SK-N-SH (cell line): Measurements from ENCODE around the gene ZNF624. TPM values are rescaled to one million over a fixed set of nuclear protein-coding genes. Genes with fewer than 3 reads are reported as not detected.

ENCODE experiments used
- CTCF ChIA-PET: fragments of 300-600, 350-600 bp; formaldehyde crosslinking; extraction: SDS; loops from one replicate; lab custom pipeline; 2021; lab: Yijun Ruan, JAX
- POLR2A ChIA-PET: fragments of 350-600 bp; sonication (Branson Sonifier 250); formaldehyde crosslinking; extraction: SDS; loops from one replicate; lab custom pipeline; 2020; ENCODE audit warnings: antibody characterized with exemption, inconsistent platforms; lab: Yijun Ruan, JAX
- DNase-seq: peaks from one replicate; pipeline ENCODE4 v3.0.0; 2012
- H2AFZ ChIP-seq: fragments of 200-600 bp; sonication (generic); 2 replicates; pipeline ENCODE4 v1.8.1; 2016; ENCODE audit warnings: antibody characterized with exemption, mild to moderate bottlenecking, low read depth
- H3F3A ChIP-seq: fragments of 200-600 bp; sonication (generic); replicated peaks from 2 replicates; pipeline ENCODE3; 2016; ENCODE audit warnings: antibody characterized with exemption, mild to moderate bottlenecking; ENCODE audit not compliant: insufficient read depth
- H3K27ac ChIP-seq, 2 experiments: fragments of 200-500 bp in 1 of 2; fragments of 200-600 bp in 1 of 2; sonication (Bioruptor generic) in 1 of 2; sonication (generic), shearing (Covaris generic) in 1 of 2; 2 replicates each; pipeline versions ENCODE4 v1.5.1 to v1.6.1; 2014 to 2016; ENCODE audit warnings: low read depth in 2 of 2, inconsistent platforms in 1 of 2, low read length in 1 of 2, mild to moderate bottlenecking in 1 of 2, mixed read lengths in 1 of 2
- H3K27me3 ChIP-seq: fragments of 200-600 bp; sonication (generic), shearing (Covaris generic); 2 replicates; pipeline ENCODE4 v1.6.1; 2016; ENCODE audit warnings: mixed run types; ENCODE audit not compliant: insufficient read depth
- H3K36me3 ChIP-seq, 2 experiments: fragments of 200-500 bp in 1 of 2; fragments of 200-600 bp in 1 of 2; sonication (Bioruptor generic) in 1 of 2; sonication (generic) in 1 of 2; replicated peaks in 1 of 2; 2 replicates each; pipeline versions ENCODE3 to v1.5.1; 2014 to 2016; ENCODE audit warnings: low read length in 1 of 2, mild to moderate bottlenecking in 1 of 2; ENCODE audit not compliant: insufficient read depth in 2 of 2, control insufficient read depth in 1 of 2
- H3K4me1 ChIP-seq, 2 experiments: fragments of 200-500 bp in 1 of 2; fragments of 200-600 bp in 1 of 2; sonication (Bioruptor generic) in 1 of 2; sonication (generic), shearing (Covaris generic) in 1 of 2; 2 replicates each; pipeline versions ENCODE4 v1.5.1 to v1.6.1; 2014 to 2016; ENCODE audit warnings: low read depth in 1 of 2, low read length in 1 of 2, mixed run types in 1 of 2; ENCODE audit not compliant: insufficient read depth in 2 of 2, control insufficient read depth in 1 of 2
- H3K4me2 ChIP-seq: fragments of 200-600 bp; sonication (generic), shearing (Covaris generic); 2 replicates; pipeline ENCODE4 v1.6.1; 2017; ENCODE audit warnings: mixed run types
- H3K4me3 ChIP-seq, 2 experiments: fragments of 200-500 bp in 1 of 2; fragments of 200-600 bp in 1 of 2; sonication (Bioruptor generic) in 1 of 2; sonication (generic), shearing (Covaris generic) in 1 of 2; 2 replicates each; pipeline versions ENCODE4 v1.5.1 to v1.8.1; 2014 to 2016; ENCODE audit warnings: low read depth in 2 of 2, inconsistent platforms in 1 of 2, low read length in 1 of 2, mild to moderate bottlenecking in 1 of 2, mixed read lengths in 1 of 2, moderate library complexity in 1 of 2
- H3K79me2 ChIP-seq: fragments of 200-600 bp; sonication (generic); 2 replicates; pipeline ENCODE4 v1.8.1; 2017; ENCODE audit warnings: mild to moderate bottlenecking; ENCODE audit not compliant: insufficient read depth
- H3K9ac ChIP-seq: fragments of 200-600 bp; sonication (generic); 2 replicates; pipeline ENCODE4 v1.6.1; 2017; ENCODE audit warnings: mixed run types
- H3K9me2 ChIP-seq: fragments of 200-600 bp; sonication (generic); 2 replicates; pipeline ENCODE4 v1.6.1; 2017; ENCODE audit warnings: mixed run types
- H3K9me3 ChIP-seq: fragments of 200-600 bp; sonication (generic); 2 replicates; pipeline ENCODE4 v1.6.1; 2017; ENCODE audit warnings: mixed run types, mild to moderate bottlenecking, moderate library complexity
- H4K20me1 ChIP-seq: fragments of 200-600 bp; sonication (generic); 2 replicates; pipeline ENCODE4 v1.6.1; 2017; ENCODE audit warnings: mild to moderate bottlenecking, mixed run types; ENCODE audit not compliant: insufficient read depth
- ELF1 ChIP-seq: IDR thresholded peaks from 2 replicates; pipeline ENCODE4 v1.4.0; 2012
- EP300 ChIP-seq, 2 experiments: IDR thresholded peaks; 2 replicates each; pipeline versions ENCODE4 v1.4.0 to v1.6.1; 2012; ENCODE audit warnings: borderline replicate concordance in 1 of 2, low read depth in 1 of 2, low read length in 1 of 2
- EZH2phosphoT487 ChIP-seq: fragments of 200-600 bp; sonication (generic); IDR thresholded peaks from 2 replicates; pipeline ENCODE4 v1.6.1; 2017; ENCODE audit warnings: low read depth, mixed run types, mild to moderate bottlenecking, antibody characterized with exemption, moderate library complexity, borderline replicate concordance
- FOXJ3 ChIP-seq: sonication (generic); formaldehyde crosslinking; IDR thresholded peaks from 2 replicates; pipeline ENCODE4 v1.5.1; 2020; ENCODE audit warnings: mild to moderate bottlenecking, missing genetic modification reagents
- GABPA ChIP-seq: IDR thresholded peaks from 2 replicates; pipeline ENCODE4 v1.4.0; 2012; ENCODE audit warnings: low read depth, mild to moderate bottlenecking
- GATA2 ChIP-seq: sonication (generic); formaldehyde crosslinking; IDR thresholded peaks from 2 replicates; pipeline ENCODE4 v1.5.0; 2020; ENCODE audit warnings: mild to moderate bottlenecking, missing genetic modification reagents
- IRF3 ChIP-seq: fragments of 150-350 bp; IDR thresholded peaks from 2 replicates; pipeline ENCODE4 v1.6.1; 2016; ENCODE audit warnings: mild to moderate bottlenecking, low read depth, low read length
- MAX ChIP-seq: IDR thresholded peaks from 2 replicates; pipeline ENCODE4 v1.4.0; 2012; ENCODE audit warnings: low read depth
- MEF2A ChIP-seq: IDR thresholded peaks from 2 replicates; pipeline ENCODE4 v1.4.0; 2012; ENCODE audit warnings: low read depth, borderline replicate concordance
- POLR2AphosphoS5 ChIP-seq: IDR thresholded peaks from 2 replicates; pipeline ENCODE4 v1.6.1; 2012; ENCODE audit warnings: low read depth, low read length
- RAD21 ChIP-seq: IDR thresholded peaks from 2 replicates; pipeline ENCODE4 v1.6.1; 2012; ENCODE audit warnings: mild to moderate bottlenecking, low read length
- RFX5 ChIP-seq: IDR thresholded peaks from 2 replicates; pipeline ENCODE4 v1.6.1; 2012; ENCODE audit warnings: mild to moderate bottlenecking, improper control_type of control experiment, low read length
- SIN3A ChIP-seq: IDR thresholded peaks from 2 replicates; pipeline ENCODE4 v1.6.1; 2012; ENCODE audit warnings: low read depth, mild to moderate bottlenecking, low read length, moderate library complexity, borderline replicate concordance
- TAF1 ChIP-seq: IDR thresholded peaks from 2 replicates; pipeline ENCODE4 v1.6.1; 2012; ENCODE audit warnings: low read depth, mild to moderate bottlenecking, low read length, moderate library complexity, borderline replicate concordance
- TCF12 ChIP-seq: IDR thresholded peaks from 2 replicates; pipeline ENCODE4 v1.4.0; 2012
- USF1 ChIP-seq: IDR thresholded peaks from 2 replicates; pipeline ENCODE4 v1.4.0; 2012; ENCODE audit warnings: low read depth, borderline replicate concordance
- YY1 ChIP-seq: IDR thresholded peaks from 2 replicates; pipeline ENCODE4 v1.4.0; 2012; ENCODE audit warnings: low read depth, mild to moderate bottlenecking
- ZBTB33 ChIP-seq: IDR thresholded peaks from 2 replicates; pipeline ENCODE4 v1.4.0; 2012; ENCODE audit warnings: low read depth, borderline replicate concordance
- WGBS: methylation state at CpG from one replicate; pipeline ENCODE4 v1.1.6; 2017; ENCODE audit warnings: low lambda C conversion rate; 5-methylcytosine and 5-hydroxymethylcytosine counted together
- polyA plus RNA-seq, 3 experiments: library from polyadenylated mRNA; depleted of rRNA; stranded (reverse); fragments of >200 nt; gene quantifications; 2 replicates each; pipeline ENCODE4 v1.2.3, GENCODE V29; 2012
- TF ChIP-seq, protein P1 (sequence below): fragments of 200-600 bp; sonication (generic); IDR thresholded peaks from 2 replicates; pipeline ENCODE4 v1.6.1; 2017; ENCODE audit warnings: antibody characterized with exemption, mild to moderate bottlenecking, moderate library complexity

The ZNF624 gene
- polyA plus RNA-seq, 1 of the 3 experiments (the other 2 are of a cell fraction) = 0.92 TPM

- TF ChIP-seq, protein P1, sequence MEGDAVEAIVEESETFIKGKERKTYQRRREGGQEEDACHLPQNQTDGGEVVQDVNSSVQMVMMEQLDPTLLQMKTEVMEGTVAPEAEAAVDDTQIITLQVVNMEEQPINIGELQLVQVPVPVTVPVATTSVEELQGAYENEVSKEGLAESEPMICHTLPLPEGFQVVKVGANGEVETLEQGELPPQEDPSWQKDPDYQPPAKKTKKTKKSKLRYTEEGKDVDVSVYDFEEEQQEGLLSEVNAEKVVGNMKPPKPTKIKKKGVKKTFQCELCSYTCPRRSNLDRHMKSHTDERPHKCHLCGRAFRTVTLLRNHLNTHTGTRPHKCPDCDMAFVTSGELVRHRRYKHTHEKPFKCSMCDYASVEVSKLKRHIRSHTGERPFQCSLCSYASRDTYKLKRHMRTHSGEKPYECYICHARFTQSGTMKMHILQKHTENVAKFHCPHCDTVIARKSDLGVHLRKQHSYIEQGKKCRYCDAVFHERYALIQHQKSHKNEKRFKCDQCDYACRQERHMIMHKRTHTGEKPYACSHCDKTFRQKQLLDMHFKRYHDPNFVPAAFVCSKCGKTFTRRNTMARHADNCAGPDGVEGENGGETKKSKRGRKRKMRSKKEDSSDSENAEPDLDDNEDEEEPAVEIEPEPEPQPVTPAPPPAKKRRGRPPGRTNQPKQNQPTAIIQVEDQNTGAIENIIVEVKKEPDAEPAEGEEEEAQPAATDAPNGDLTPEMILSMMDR = peak; percentile 86
- TF ChIP-seq GATA2 (CRISPR knock-in tag) (no peak), YY1 (no peak), RAD21 (peak; percentile 67), POLR2AphosphoS5 (peak; percentile 65; the same call in 1 of the 2 replicates), ZBTB33 (no peak), ELF1 (no peak), FOXJ3 (CRISPR knock-in tag) (no peak), SIN3A (no peak)
Measured at GRCh38 chr17:16584273-16584995, 69.2 kb downstream of the ZNF624 start (continued).

DNA sequence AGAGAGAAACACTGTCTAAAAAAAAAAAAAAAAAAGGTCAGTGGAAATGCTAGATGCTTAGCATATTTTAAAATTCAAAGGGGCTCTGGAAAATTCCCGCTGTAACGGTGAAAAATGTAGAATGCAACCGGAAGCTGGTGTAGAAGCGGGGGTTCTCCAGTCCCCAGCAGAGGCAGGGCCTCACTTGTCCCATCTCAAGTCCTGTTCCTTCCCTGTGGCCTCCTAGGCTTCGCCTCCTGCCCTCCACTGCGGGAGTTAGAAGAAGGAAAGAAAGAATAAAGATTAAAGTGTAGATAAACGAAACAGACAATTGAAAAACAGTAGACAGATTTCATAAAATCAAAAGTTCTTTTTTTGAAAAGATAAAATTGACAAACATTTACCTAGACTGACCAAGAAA, 69.9 kb downstream of the ZNF624 start:
- Histone ChIP-seq H3K9me2 (no peaks in the 10 kb centered on the region), H3K9ac (no peak overlapping the region), H3K4me1 (no peaks in the 10 kb centered on the region; a peak in 2 of 4 replicates), H3K4me3 (peak overlapping the region in 1 of 2 experiments; percentile 62; a peak in 1 of 4 replicates), H3K27me3 (peaks cover 4% of the 10 kb centered on the region; the same call in 1 of the 2 replicates), H3K9me3 (no peaks in the 10 kb centered on the region), H3F3A (no peaks in the 10 kb centered on the region), H2AFZ (peak overlapping the region; percentile 91; the same call in 1 of the 2 replicates), H3K4me2 (peak overlapping the region; percentile 89), H3K36me3 (no peaks in the 10 kb centered on the region), H3K79me2 (no peaks in the 10 kb centered on the region), H4K20me1 (no peaks in the 10 kb centered on the region), H3K27ac (no peak overlapping the region)
- WGBS = 47% methylated on average over 7 of the region's 7 CpGs
- ChIA-PET POLR2A (interaction anchor here (0.9 to 1.0 kb wide), 2 partner anchors 48 to 145 kb away, joined by 4 to 5 read pairs; no protein-coding TSS in a partner anchor), CTCF (interaction anchor here (0.9 to 4.1 kb wide), 20 partner anchors 8 to 408 kb away, joined by 3 to 32 read pairs (median 5); partner anchors contain the start of gene ZNF287)
- DNase-seq = no peak
- no peak for TF ChIP-seq ELF1
- no peak for TF ChIP-seq MAX
- TF ChIP-seq MEF2A = no peak
- TF ChIP-seq FOXJ3 (CRISPR knock-in tag) = no peak
- TF ChIP-seq TAF1 = no peak
- no peak for TF ChIP-seq GABPA
- TF ChIP-seq EZH2phosphoT487 = no peak
- TF ChIP-seq USF1 = no peak
- TF ChIP-seq RFX5 = no peak
- no peak for TF ChIP-seq TCF12
- TF ChIP-seq ZBTB33 = no peak
- TF ChIP-seq EP300 (IDR thresholded peaks at IDR 0.05; ENCODE audit: borderline replicate concordance in 1 of 2, low read depth in 1 of 2, low read length in 1 of 2) = no peak
- no peak for TF ChIP-seq IRF3
- TF ChIP-seq, protein P1 = no peak
